HG02840 (cell line): ENCODE data around the gene H2AZ2.
"Not testable (repeated sequence)": the region's sequence is repeated elsewhere in the genome, so short reads cannot be mapped to it uniquely, and the experiment has no call there.

Source experiments
- ATAC-seq: cut with Tn5 transposase; IDR thresholded peaks from one replicate; pipeline ENCODE4 v1.9.1; 2021; ENCODE audit warnings: mild to moderate bottlenecking, moderate library complexity, moderate number of reproducible peaks; ENCODE audit not compliant: unreplicated experiment, low FRiP score

Gene H2AZ2

GRCh38 chr7:44824894-44825526 is 22.9 kb downstream of the H2AZ2 start:
- ATAC-seq = no peak

GRCh38 chr7:44823255-44823781 is 24.6 kb downstream of the H2AZ2 start:
- no peak for ATAC-seq

- ATAC-seq = no peak
Measured at GRCh38 chr7:44819292-44819691, 28.6 kb downstream of the H2AZ2 start.

DNA sequence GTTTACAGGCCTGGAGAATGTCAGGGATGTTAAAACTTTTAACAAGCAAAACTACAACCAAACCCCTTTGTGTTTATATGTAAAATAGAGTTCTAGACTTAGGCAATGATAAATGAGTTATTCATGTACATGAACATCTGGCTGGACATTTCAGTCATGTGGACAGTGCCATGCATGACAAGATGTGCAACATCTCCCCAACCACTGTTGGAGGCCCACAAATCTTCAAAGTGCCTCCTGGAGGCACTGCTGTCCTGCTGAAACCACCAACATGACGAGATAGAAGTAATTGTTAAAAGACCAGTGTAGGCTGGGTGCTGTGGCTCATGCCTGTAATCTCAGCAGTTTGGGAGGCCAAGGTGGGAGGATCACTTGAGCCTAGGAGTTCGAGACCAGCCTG is 33.0 kb downstream of the H2AZ2 start:
- ATAC-seq = no peak

- ATAC-seq = no peak
Measured at GRCh38 chr7:44811571-44811970, 36.3 kb downstream of the H2AZ2 start.

- ATAC-seq = no peak
Measured at GRCh38 chr7:44811093-44811492, 36.8 kb downstream of the H2AZ2 start.

DNA sequence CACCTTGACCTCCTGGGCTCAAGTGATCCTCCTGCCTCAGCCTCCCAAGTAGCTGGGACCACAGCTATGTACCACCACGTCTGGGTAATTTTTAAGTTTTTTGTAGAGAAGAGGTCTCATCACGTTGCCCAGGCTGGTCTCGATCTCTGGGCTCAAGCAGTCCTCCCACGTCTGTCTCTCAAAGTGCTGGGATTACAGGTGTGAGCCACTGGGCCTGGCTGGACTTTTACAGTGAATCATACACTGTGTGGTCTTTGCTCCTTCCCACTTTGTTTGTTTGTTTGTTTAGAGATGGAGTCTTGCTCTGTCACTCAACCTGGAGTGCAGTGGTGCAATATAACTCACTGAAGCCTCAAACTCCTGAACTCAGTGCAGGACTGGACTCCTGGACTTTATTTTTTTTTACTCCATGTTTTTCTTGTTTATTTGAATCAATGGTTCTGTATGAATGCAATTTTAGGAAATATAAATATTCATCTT is 38.9 kb downstream of the H2AZ2 start:
- ATAC-seq = no peak

DNA sequence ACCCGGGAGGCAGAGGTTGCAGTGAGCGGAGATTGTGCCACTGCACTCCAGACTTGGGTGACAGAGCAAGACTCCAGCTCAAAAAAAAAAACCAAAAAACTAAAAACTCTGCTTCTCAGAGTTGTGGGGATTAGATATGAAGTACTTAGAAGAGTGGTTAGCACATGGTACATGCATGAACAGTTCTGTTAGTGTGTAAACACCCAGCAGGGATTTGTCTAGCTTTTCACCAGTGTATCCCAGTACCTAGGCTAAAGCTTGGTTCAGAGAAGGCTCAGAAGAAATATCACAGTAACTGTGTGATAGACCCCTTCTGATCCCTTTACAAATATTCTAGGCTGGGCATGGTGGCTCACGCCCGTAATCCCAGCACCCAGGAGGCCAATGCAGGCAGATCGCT is 41.9 kb downstream of the H2AZ2 start:
- no peak for ATAC-seq

DNA sequence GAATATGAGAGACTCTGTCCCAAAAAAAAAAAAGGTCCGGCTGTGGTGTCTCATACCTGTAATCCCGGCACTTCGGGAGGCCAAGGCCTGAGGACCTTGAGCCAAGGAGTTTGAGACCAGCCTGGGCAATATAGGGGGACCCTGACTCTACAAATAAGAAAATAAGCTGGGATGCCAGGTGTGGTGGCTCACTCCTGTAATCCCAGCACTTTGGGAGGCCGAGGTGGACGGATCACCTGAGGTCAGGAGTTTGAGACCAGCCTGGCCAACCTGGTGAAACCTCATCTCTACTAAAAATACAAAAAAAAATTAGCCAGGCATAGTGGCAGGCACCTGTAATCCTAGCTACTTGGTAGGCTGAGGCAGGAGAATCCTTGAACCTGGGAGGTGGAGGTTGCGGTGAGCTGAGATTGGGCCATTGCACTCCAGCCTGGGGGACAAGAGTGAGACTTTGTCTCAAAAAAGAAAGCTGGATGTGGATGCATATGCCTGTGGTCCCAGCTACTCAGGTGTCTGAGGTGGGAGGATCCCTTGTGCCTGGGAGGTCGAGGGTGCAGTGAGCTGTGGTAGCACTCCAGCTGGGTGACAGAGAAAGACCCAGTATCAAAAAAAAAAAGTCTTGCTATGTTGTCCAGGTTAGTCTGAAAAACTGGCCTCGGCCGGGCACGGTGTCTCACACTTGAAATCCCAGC is 43.9 kb downstream of the H2AZ2 start:
- ATAC-seq = not testable (repeated sequence)

GRCh38 chr7:44802418-44803025 is 45.4 kb downstream of the H2AZ2 start:
- ATAC-seq = no peak

- no peak for ATAC-seq
Measured at GRCh38 chr7:44801890-44802289, 46.0 kb downstream of the H2AZ2 start.

- ATAC-seq = no peak
Measured at GRCh38 chr7:44799939-44800338, 47.9 kb downstream of the H2AZ2 start.

DNA sequence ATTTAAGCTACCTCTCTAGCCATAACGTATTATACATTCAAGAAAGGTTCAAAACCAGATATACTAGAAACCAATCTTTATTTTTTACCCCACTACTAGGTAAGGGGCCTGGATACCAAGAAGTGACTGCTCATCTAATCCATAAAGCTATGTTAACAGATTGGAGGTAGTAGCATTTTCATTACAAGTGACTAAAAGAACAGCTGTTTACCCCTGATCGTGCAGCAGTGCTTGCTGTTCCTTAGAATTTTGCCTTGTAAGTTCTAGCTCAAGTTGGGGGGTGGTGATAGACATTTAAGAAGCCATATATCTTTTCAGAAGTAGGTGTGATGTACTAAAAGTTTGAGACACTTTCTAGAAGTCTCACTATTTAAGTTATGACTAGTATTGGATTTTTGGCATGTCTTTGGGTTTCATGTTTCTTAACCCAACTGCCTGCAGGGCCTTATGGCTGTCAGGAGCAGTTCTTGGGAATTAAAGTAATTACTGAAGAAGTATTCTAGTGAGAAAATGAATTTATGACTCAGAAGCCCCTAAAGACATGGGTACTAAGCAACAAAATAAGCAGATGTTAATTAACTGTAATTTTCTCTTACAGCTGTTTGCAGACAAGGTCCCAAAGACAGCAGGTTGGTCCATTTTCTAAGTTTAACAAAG is 49.1 kb downstream of the H2AZ2 start:
- no peak for ATAC-seq

DNA sequence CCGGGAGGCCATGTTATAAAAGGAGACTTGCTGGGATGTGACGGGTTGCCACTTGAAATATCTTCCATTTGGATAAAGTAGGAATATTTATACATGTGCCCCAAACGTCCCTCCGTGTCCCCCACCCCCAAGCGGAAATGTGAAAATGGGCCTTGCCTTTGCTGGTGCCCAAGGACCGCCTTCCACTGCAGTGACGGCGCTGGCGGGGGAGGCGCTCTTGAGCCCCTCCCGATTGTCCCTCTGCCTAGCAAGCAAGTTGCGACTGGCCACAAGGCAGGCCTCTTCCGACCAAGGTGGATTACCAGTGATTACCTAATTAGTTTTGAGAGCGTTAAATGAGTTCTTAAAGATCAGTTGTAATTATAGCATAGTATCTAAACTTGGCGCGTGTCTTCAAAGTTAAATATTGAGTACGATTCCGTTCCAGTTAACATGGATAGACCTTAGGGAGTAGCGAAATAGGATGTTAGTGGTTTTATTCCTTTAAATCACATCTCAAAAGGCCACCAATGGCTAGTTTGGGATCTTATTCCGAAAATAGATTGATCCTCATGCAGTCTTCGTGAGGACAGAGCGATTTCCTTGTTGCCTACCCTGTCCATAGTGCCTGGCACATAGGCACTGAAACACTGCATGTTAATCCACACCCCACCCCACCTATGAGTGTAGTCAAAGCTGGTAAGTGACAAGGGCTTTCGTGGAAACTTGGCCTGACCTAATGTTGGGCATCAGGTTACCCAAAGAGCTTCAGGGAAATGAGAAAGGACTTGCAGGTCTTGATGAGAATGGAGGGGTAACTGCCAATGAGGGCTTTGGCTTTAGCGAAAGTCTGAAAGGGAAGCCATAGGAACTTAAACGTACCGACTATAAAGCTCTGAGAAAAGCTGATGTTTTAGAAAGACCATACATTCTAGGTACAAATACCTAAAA is 50.3 kb downstream of the H2AZ2 start:
- peak; percentile 39 for ATAC-seq

DNA sequence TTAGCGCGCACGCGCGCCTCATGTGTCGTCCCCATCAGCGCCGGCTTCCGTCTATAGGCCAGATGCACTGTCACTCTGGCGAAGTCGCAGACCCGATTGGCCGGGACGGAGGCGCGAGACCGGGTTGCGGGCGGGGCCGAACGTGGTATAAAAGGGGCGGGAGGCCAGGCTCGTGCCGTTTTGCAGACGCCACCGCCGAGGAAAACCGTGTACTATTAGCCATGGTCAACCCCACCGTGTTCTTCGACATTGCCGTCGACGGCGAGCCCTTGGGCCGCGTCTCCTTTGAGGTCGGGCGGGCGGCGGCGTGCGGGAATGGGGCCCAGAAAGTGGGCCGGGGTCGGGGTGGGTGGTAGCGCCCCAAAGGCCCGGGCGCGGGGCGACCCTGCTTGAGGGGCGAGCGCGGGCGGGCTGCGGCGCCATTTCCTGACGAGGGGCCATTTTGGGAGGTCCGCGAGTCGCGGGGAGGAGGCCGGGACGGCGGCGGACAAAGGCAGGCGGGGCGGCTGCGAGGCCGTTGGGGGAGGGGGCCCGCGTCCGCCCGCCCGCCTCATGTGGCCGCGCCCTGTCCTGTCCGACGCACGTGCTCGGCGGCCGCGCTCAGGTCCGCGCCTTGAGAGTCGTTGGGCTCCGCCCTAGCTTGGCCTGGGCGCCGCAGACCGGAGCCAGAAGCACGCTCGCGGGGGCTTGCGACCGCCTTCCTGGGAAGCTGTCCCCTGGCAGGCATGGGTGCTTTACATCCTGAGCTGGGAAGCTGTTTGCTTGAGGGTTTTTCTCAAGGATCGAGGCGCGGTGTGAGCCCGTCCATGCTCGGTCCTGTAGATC is 51.2 kb downstream of the H2AZ2 start, which contains the start of gene PPIA:
TSS of gene PPIA (plus strand) at position 178 of the 825 bp plus-strand sequence. CDS start at position 222, 44 bp downstream.
- peak; percentile 87 for ATAC-seq

DNA sequence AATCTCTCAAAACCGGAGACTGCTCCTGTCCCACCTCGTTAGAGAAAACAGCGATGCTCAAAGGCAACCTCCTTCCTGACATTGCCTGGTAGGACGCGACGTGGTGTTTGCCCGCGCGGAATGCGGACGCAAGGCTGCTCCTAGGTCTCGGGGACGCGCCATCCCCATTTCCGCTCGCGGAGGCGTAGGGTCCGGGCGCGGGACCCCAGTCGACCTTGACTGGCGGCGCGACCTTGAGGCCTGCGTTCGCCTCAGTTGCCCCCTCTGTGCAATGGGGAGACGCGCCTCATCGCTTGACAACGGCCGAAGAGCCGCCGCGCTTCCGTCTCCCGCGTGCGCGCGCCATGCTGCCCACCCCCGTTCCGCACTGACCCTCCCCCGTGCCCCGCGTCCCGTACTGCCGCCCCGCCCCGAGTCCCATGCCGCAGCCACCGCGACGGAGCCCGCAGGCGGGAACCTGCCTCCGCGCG is 51.8 kb downstream of the H2AZ2 start:
- ATAC-seq = peak; percentile 21

- ATAC-seq = no peak
Measured at GRCh38 chr7:44794331-44794730, 53.6 kb downstream of the H2AZ2 start.

GRCh38 chr7:44793919-44794318 is 54.0 kb downstream of the H2AZ2 start:
- no peak for ATAC-seq
